OCI-LY3 (cell line): ENCODE results near the gene IL4R.

Experiments
- H2AFZ ChIP-seq: fragments of 200-600, 300-600 bp; shearing (Covaris generic); 2 replicates; pipeline ENCODE4 v1.6.0; 2014; ENCODE audit warnings: antibody characterized with exemption, low read depth, low read length
- H3K27ac ChIP-seq: fragments of 200-600, 300-600 bp; sonication (generic); 2 replicates; pipeline ENCODE4 v1.5.1; 2014; ENCODE audit warnings: mild to moderate bottlenecking, low read length, moderate library complexity, mixed read lengths
- H3K27me3 ChIP-seq: fragments of 200-600, 300-600 bp; sonication (generic); 2 replicates; pipeline ENCODE4 v1.6.1; 2014; ENCODE audit warnings: low read depth, low read length, mixed read lengths
- H3K36me3 ChIP-seq: fragments of 200-600, 300-600 bp; sonication (generic); replicated peaks from 2 replicates; pipeline ENCODE3; 2014; ENCODE audit warnings: low read depth, low read length, mixed read lengths
- H3K4me1 ChIP-seq: fragments of 300-600, 200-600 bp; sonication (generic); 2 replicates; pipeline ENCODE4 v1.6.1; 2014; ENCODE audit warnings: low read length, mixed read lengths
- H3K4me2 ChIP-seq: fragments of 200-600, 300-600 bp; sonication (generic); 2 replicates; pipeline ENCODE4 v1.6.1; 2014; ENCODE audit warnings: low read length, mixed read lengths
- H3K4me3 ChIP-seq: fragments of 300-600, 200-600 bp; sonication (generic); 2 replicates; pipeline ENCODE4 v1.5.1; 2014; ENCODE audit warnings: antibody characterized with exemption, mild to moderate bottlenecking, low read length, moderate library complexity
- H3K79me2 ChIP-seq: fragments of 300-600, 200-600 bp; shearing (Covaris generic); 2 replicates; pipeline ENCODE4 v1.6.1; 2014; ENCODE audit warnings: mild to moderate bottlenecking, low read length, mixed read lengths
- H3K9ac ChIP-seq: fragments of 300-600, 200-600 bp; shearing (Covaris generic); 2 replicates; pipeline ENCODE4 v1.6.0; 2014; ENCODE audit warnings: mild to moderate bottlenecking, low read length, moderate library complexity
- H3K9me3 ChIP-seq: fragments of 200-600, 300-600 bp; shearing (Covaris generic); 2 replicates; pipeline ENCODE4 v1.6.1; 2014; ENCODE audit warnings: low read length, mixed read lengths; ENCODE audit not compliant: insufficient read depth
- H4K20me1 ChIP-seq: fragments of 200-600, 300-600 bp; sonication (generic); 2 replicates; pipeline ENCODE4 v1.6.1; 2016; ENCODE audit warnings: low read length, mixed read lengths; ENCODE audit not compliant: insufficient read depth
- EZH2phosphoT487 ChIP-seq: fragments of 200-600 bp; shearing (Covaris generic); IDR thresholded peaks from 2 replicates; pipeline ENCODE4 v1.6.1; 2018; ENCODE audit warnings: antibody characterized with exemption, mixed run types, low read depth
- TF ChIP-seq, protein P1 (sequence below): fragments of 200-600, 300-600 bp; sonication (generic); IDR thresholded peaks from 2 replicates; pipeline ENCODE4 v1.5.1; 2014; ENCODE audit warnings: antibody characterized with exemption, low read length, low read depth

Gene IL4R

DNA sequence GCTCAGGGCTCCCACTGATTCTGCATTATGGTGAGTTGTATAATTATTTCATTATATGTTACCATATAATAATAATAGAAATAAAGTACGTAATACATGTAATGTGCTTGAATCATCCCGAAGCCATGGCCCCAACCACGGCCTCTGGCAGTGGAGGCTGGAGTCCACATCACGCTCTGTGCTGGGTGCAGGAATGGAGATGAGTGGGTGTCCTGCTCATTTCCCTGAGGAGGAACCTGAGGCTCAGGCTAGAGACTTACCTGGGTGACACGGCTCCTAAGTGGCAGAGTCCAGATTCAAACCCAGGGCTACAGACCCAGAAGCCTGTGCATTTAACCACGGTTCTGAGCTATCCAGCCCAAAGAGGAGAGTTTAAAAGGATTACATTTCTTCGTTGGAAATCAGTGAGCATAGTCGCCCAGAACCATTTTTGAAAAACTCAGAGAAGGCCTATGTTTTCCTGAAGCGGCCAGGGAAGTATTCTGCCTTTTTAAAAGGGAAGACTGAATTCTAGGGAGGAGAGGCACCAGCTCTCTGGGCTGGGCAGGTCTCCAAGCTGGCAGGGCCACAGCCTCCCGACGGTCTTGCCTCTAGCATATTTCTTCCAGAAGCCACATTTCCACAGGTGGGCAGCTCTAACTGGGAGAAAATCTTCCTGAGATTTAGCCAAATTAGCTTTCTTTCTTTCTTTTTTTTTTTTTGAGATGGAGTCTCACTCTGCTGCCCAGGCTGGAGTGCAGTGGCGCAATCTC lies 6.7 kb downstream of the IL4R start:
- Histone ChIP-seq H3K4me1 (peaks cover 16% of the 10 kb centered on the region), H2AFZ (no peak overlapping the region), H3K4me2 (no peak overlapping the region), H3K4me3 (no peak overlapping the region), H3K9me3 (no peaks in the 10 kb centered on the region), H3K36me3 (peaks cover 2% of the 10 kb centered on the region), H3K27me3 (no peaks in the 10 kb centered on the region), H4K20me1 (peaks cover 46% of the 10 kb centered on the region), H3K27ac (no peak overlapping the region), H3K9ac (no peak overlapping the region), H3K79me2 (peaks cover 82% of the 10 kb centered on the region)
- no peak for TF ChIP-seq EZH2phosphoT487
- TF ChIP-seq, protein P1, sequence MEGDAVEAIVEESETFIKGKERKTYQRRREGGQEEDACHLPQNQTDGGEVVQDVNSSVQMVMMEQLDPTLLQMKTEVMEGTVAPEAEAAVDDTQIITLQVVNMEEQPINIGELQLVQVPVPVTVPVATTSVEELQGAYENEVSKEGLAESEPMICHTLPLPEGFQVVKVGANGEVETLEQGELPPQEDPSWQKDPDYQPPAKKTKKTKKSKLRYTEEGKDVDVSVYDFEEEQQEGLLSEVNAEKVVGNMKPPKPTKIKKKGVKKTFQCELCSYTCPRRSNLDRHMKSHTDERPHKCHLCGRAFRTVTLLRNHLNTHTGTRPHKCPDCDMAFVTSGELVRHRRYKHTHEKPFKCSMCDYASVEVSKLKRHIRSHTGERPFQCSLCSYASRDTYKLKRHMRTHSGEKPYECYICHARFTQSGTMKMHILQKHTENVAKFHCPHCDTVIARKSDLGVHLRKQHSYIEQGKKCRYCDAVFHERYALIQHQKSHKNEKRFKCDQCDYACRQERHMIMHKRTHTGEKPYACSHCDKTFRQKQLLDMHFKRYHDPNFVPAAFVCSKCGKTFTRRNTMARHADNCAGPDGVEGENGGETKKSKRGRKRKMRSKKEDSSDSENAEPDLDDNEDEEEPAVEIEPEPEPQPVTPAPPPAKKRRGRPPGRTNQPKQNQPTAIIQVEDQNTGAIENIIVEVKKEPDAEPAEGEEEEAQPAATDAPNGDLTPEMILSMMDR, result no peak

DNA sequence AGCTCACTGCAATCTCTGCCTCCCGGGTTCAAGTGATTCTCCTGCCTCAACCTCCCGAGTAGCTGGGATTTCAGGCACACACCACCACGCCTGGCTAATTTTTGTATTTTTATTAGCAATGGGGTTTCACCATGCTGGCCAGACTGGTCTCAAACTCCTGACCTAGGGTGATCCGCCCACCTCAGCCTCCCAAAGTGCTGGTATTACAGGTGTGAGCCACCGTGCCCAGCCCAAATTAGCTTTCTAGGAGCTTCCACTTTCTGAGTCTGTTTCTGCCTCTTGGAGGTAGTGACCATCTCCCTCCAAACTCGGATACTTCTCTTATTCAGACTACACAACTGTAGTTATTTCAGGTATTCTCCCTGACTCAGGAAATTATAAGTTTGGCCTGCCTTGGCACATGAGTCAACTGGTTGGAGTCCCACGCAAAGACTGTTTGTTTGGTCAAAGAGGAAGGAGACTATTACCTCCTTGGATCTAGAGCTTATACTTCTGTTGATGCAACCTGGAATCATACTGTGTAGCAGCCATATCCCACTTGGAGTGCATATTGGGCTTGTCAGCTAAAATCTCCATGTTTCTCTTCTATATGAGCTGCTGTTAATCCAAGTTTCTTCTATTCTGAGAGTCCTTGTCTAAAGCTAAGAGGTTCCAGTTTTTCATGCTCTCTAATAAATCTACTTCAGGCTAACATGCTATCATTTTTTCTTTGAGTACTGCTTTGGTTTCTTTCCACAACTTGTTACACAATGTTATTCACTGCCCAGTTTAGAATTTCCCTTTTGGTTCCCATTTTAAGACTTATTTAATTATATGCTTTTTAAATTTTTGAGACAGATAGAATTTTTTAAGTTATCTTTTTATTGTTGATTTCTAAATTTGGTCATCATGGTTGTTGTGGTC lies 7.5 kb downstream of the IL4R start:
- Histone ChIP-seq H3K79me2 (peaks cover 76% of the 10 kb centered on the region), H3K9me3 (no peaks in the 10 kb centered on the region), H3K27ac (no peak overlapping the region), H3K27me3 (no peaks in the 10 kb centered on the region), H3K4me3 (no peak overlapping the region), H3K4me2 (no peak overlapping the region), H2AFZ (no peak overlapping the region), H4K20me1 (peaks cover 40% of the 10 kb centered on the region), H3K36me3 (peaks cover 2% of the 10 kb centered on the region), H3K4me1 (peaks cover 16% of the 10 kb centered on the region), H3K9ac (no peak overlapping the region)
- TF ChIP-seq EZH2phosphoT487, result no peak
- TF ChIP-seq, protein P1, result no peak

DNA sequence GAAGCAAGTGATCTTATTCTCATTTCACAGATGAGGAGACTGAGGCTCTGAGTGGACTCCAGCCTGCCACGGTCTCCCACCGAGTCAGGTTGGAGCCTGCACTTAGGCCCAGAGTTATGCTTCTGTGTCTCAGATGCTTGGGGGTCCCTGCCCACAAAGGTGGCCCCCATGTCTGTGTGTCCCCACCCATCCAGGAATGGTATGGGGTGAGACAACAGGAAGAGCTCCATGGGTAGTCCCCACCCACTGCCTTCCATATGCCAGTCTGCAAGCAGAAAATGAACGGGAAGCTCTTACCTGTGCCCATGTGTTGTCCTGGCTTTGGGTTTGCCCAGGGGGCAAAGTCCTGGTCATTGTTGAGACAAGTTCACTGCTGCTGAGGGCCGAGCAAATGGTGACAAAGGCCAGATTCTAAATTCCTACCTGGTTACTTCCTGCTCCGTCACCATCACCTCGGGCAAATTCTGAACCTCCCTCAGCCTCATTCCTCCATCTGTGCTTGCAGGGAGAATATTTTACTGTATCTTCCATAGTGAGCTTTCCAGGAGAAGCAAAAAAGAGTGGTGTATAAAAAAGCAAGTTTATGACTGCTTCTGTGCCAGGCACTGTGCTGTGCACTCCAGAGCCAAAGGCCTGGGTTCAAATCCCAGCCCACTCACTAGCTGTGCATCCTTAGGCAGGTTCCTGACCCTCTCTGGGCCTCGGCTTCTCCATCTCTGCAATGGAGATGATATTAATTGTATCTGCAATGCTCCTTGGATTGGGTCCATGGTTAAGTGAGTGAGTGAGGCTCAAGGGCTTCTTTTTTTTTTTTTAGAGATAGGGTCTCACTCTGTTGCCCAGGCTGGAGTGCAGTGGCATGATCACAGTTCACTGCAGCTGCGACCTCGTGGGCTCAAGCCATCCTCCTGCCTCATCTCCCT lies 9.3 kb downstream of the IL4R start:
- Histone ChIP-seq H3K27ac (no peak overlapping the region), H3K4me3 (no peak overlapping the region), H3K79me2 (peaks cover 75% of the 10 kb centered on the region), H3K4me1 (peaks cover 8% of the 10 kb centered on the region), H4K20me1 (peaks cover 27% of the 10 kb centered on the region), H3K36me3 (no peaks in the 10 kb centered on the region), H3K27me3 (no peaks in the 10 kb centered on the region), H3K4me2 (no peak overlapping the region), H3K9me3 (no peaks in the 10 kb centered on the region), H2AFZ (no peak overlapping the region), H3K9ac (no peak overlapping the region)
- TF ChIP-seq, protein P1, result no peak
- TF ChIP-seq EZH2phosphoT487, result no peak
